SK-N-SH (cell line): ENCODE measurements around the gene NFIA. TPM values are rescaled to one million over a fixed set of nuclear protein-coding genes. Genes with fewer than 3 reads are reported as not detected.

Source experiments
- CTCF ChIA-PET: fragments of 300-600, 350-600 bp; formaldehyde crosslinking; extraction: SDS; loops from one replicate; lab custom pipeline; 2021; lab: Yijun Ruan, JAX
- POLR2A ChIA-PET: fragments of 350-600 bp; sonication (Branson Sonifier 250); formaldehyde crosslinking; extraction: SDS; loops from one replicate; lab custom pipeline; 2020; ENCODE audit warnings: antibody characterized with exemption, inconsistent platforms; lab: Yijun Ruan, JAX
- DNase-seq: peaks from one replicate; pipeline ENCODE4 v3.0.0; 2012
- H2AFZ ChIP-seq: fragments of 200-600 bp; sonication (generic); 2 replicates; pipeline ENCODE4 v1.8.1; 2016; ENCODE audit warnings: antibody characterized with exemption, mild to moderate bottlenecking, low read depth
- H3F3A ChIP-seq: fragments of 200-600 bp; sonication (generic); replicated peaks from 2 replicates; pipeline ENCODE3; 2016; ENCODE audit warnings: antibody characterized with exemption, mild to moderate bottlenecking; ENCODE audit not compliant: insufficient read depth
- H3K27ac ChIP-seq, 2 experiments: fragments of 200-500 bp in 1 of 2; fragments of 200-600 bp in 1 of 2; sonication (Bioruptor generic) in 1 of 2; sonication (generic), shearing (Covaris generic) in 1 of 2; 2 replicates each; pipeline versions ENCODE4 v1.5.1 to v1.6.1; 2014 to 2016; ENCODE audit warnings: low read depth in 2 of 2, inconsistent platforms in 1 of 2, low read length in 1 of 2, mild to moderate bottlenecking in 1 of 2, mixed read lengths in 1 of 2
- H3K27me3 ChIP-seq: fragments of 200-600 bp; sonication (generic), shearing (Covaris generic); 2 replicates; pipeline ENCODE4 v1.6.1; 2016; ENCODE audit warnings: mixed run types; ENCODE audit not compliant: insufficient read depth
- H3K36me3 ChIP-seq, 2 experiments: fragments of 200-500 bp in 1 of 2; fragments of 200-600 bp in 1 of 2; sonication (Bioruptor generic) in 1 of 2; sonication (generic) in 1 of 2; replicated peaks in 1 of 2; 2 replicates each; pipeline versions ENCODE3 to v1.5.1; 2014 to 2016; ENCODE audit warnings: low read length in 1 of 2, mild to moderate bottlenecking in 1 of 2; ENCODE audit not compliant: insufficient read depth in 2 of 2, control insufficient read depth in 1 of 2
- H3K4me1 ChIP-seq, 2 experiments: fragments of 200-500 bp in 1 of 2; fragments of 200-600 bp in 1 of 2; sonication (Bioruptor generic) in 1 of 2; sonication (generic), shearing (Covaris generic) in 1 of 2; 2 replicates each; pipeline versions ENCODE4 v1.5.1 to v1.6.1; 2014 to 2016; ENCODE audit warnings: low read depth in 1 of 2, low read length in 1 of 2, mixed run types in 1 of 2; ENCODE audit not compliant: insufficient read depth in 2 of 2, control insufficient read depth in 1 of 2
- H3K4me2 ChIP-seq: fragments of 200-600 bp; sonication (generic), shearing (Covaris generic); 2 replicates; pipeline ENCODE4 v1.6.1; 2017; ENCODE audit warnings: mixed run types
- H3K4me3 ChIP-seq, 2 experiments: fragments of 200-500 bp in 1 of 2; fragments of 200-600 bp in 1 of 2; sonication (Bioruptor generic) in 1 of 2; sonication (generic), shearing (Covaris generic) in 1 of 2; 2 replicates each; pipeline versions ENCODE4 v1.5.1 to v1.8.1; 2014 to 2016; ENCODE audit warnings: low read depth in 2 of 2, inconsistent platforms in 1 of 2, low read length in 1 of 2, mild to moderate bottlenecking in 1 of 2, mixed read lengths in 1 of 2, moderate library complexity in 1 of 2
- H3K79me2 ChIP-seq: fragments of 200-600 bp; sonication (generic); 2 replicates; pipeline ENCODE4 v1.8.1; 2017; ENCODE audit warnings: mild to moderate bottlenecking; ENCODE audit not compliant: insufficient read depth
- H3K9ac ChIP-seq: fragments of 200-600 bp; sonication (generic); 2 replicates; pipeline ENCODE4 v1.6.1; 2017; ENCODE audit warnings: mixed run types
- H3K9me2 ChIP-seq: fragments of 200-600 bp; sonication (generic); 2 replicates; pipeline ENCODE4 v1.6.1; 2017; ENCODE audit warnings: mixed run types
- H3K9me3 ChIP-seq: fragments of 200-600 bp; sonication (generic); 2 replicates; pipeline ENCODE4 v1.6.1; 2017; ENCODE audit warnings: mixed run types, mild to moderate bottlenecking, moderate library complexity
- H4K20me1 ChIP-seq: fragments of 200-600 bp; sonication (generic); 2 replicates; pipeline ENCODE4 v1.6.1; 2017; ENCODE audit warnings: mild to moderate bottlenecking, mixed run types; ENCODE audit not compliant: insufficient read depth
- CHD2 ChIP-seq: fragments of 150-350 bp; IDR thresholded peaks from 2 replicates; pipeline ENCODE4 v1.6.1; 2018; ENCODE audit warnings: low read length; ENCODE audit not compliant: partially characterized antibody
- EP300 ChIP-seq, 2 experiments: IDR thresholded peaks; 2 replicates each; pipeline versions ENCODE4 v1.4.0 to v1.6.1; 2012; ENCODE audit warnings: borderline replicate concordance in 1 of 2, low read depth in 1 of 2, low read length in 1 of 2
- FOSL2 ChIP-seq: IDR thresholded peaks from 2 replicates; pipeline ENCODE4 v1.4.0; 2012; ENCODE audit warnings: low read depth, mild to moderate bottlenecking, moderate library complexity, borderline replicate concordance
- FOXM1 ChIP-seq: IDR thresholded peaks from 2 replicates; pipeline ENCODE4 v1.4.0; 2012; ENCODE audit warnings: low read depth, mild to moderate bottlenecking
- GABPA ChIP-seq: IDR thresholded peaks from 2 replicates; pipeline ENCODE4 v1.4.0; 2012; ENCODE audit warnings: low read depth, mild to moderate bottlenecking
- MEF2A ChIP-seq: IDR thresholded peaks from 2 replicates; pipeline ENCODE4 v1.4.0; 2012; ENCODE audit warnings: low read depth, borderline replicate concordance
- NRF1 ChIP-seq: IDR thresholded peaks from 2 replicates; pipeline ENCODE4 v1.6.1; 2012; ENCODE audit warnings: low read depth, mild to moderate bottlenecking, low read length
- POLR2AphosphoS5 ChIP-seq: IDR thresholded peaks from 2 replicates; pipeline ENCODE4 v1.6.1; 2012; ENCODE audit warnings: low read depth, low read length
- RCOR1 ChIP-seq: fragments of 150-350 bp; IDR thresholded peaks from 2 replicates; pipeline ENCODE4 v1.6.1; 2017; ENCODE audit warnings: antibody characterized with exemption, low read length
- RFX5 ChIP-seq: IDR thresholded peaks from 2 replicates; pipeline ENCODE4 v1.6.1; 2012; ENCODE audit warnings: mild to moderate bottlenecking, improper control_type of control experiment, low read length
- RXRA ChIP-seq: IDR thresholded peaks from 2 replicates; pipeline ENCODE4 v1.4.0; 2012; ENCODE audit warnings: low read depth, mild to moderate bottlenecking, borderline replicate concordance
- SMC3 ChIP-seq: IDR thresholded peaks from 2 replicates; pipeline ENCODE4 v1.6.1; 2012; ENCODE audit warnings: low read depth, low read length, improper control_type of control experiment
- TEAD4 ChIP-seq: IDR thresholded peaks from 2 replicates; pipeline ENCODE4 v1.4.0; 2012; ENCODE audit warnings: mild to moderate bottlenecking, borderline replicate concordance; ENCODE audit not compliant: insufficient read depth
- YY1 ChIP-seq: IDR thresholded peaks from 2 replicates; pipeline ENCODE4 v1.4.0; 2012; ENCODE audit warnings: low read depth, mild to moderate bottlenecking
- WGBS: methylation state at CpG from one replicate; pipeline ENCODE4 v1.1.6; 2017; ENCODE audit warnings: low lambda C conversion rate; 5-methylcytosine and 5-hydroxymethylcytosine counted together
- polyA plus RNA-seq, 3 experiments: library from polyadenylated mRNA; depleted of rRNA; stranded (reverse); fragments of >200 nt; gene quantifications; 2 replicates each; pipeline ENCODE4 v1.2.3, GENCODE V29; 2012
- TF ChIP-seq, protein P1 (sequence below): IDR thresholded peaks from 2 replicates; pipeline ENCODE4 v1.6.1; 2012; ENCODE audit warnings: mild to moderate bottlenecking, low read depth, low read length, moderate library complexity
- TF ChIP-seq, protein P2 (sequence below): fragments of 200-600 bp; sonication (generic); IDR thresholded peaks from 2 replicates; pipeline ENCODE4 v1.6.1; 2017; ENCODE audit warnings: antibody characterized with exemption, mild to moderate bottlenecking, moderate library complexity

NFIA gene
- polyA plus RNA-seq, 1 of the 3 experiments (the other 2 are of a cell fraction), result 3.3 TPM

- CTCF ChIA-PET, result interaction anchor here (1.7 to 2.2 kb wide), 2 partner anchors 26 to 176 kb away, joined by 4 to 5 read pairs; no protein-coding TSS in a partner anchor
- H3K9ac ChIP-seq, result no peak overlapping the region
- WGBS, result 98% methylated on average over 9 of the region's 9 CpGs
These were observed 143.1 kb downstream of the NFIA start for GRCh38 chr1:61225478-61225877.

More at GRCh38 chr1:61225478-61225877, 143.1 kb downstream of the NFIA start:
- Histone ChIP-seq H3K9me2 (no peaks in the 10 kb centered on the region; the same call in 1 of the 2 replicates), H3K79me2 (no peaks in the 10 kb centered on the region), H3K27ac (no peak overlapping the region), H3K4me2 (no peak overlapping the region), H3K36me3 (no peaks in the 10 kb centered on the region), H3F3A (peaks cover 5% of the 10 kb centered on the region), H2AFZ (no peak overlapping the region), H3K9me3 (no peaks in the 10 kb centered on the region), H3K4me1 (peaks cover 5 to 24% of the 10 kb centered on the region in 2 experiments), H3K4me3 (no peak overlapping the region), H3K27me3 (no peaks in the 10 kb centered on the region), H4K20me1 (no peaks in the 10 kb centered on the region)
- no peak for DNase-seq
- POLR2A ChIA-PET, result no interaction called here
- TF ChIP-seq NRF1 (no peak), CHD2 (no peak), POLR2AphosphoS5 (no peak), MEF2A (no peak), RCOR1 (no peak), RFX5 (no peak), EP300 (IDR thresholded peaks at IDR 0.05; ENCODE audit: borderline replicate concordance in 1 of 2, low read depth in 1 of 2, low read length in 1 of 2) (no peak), FOXM1 (no peak), GABPA (no peak), RXRA (no peak), TEAD4 (no peak), SMC3 (no peak), FOSL2 (no peak), YY1 (no peak)
- TF ChIP-seq, protein P1, sequence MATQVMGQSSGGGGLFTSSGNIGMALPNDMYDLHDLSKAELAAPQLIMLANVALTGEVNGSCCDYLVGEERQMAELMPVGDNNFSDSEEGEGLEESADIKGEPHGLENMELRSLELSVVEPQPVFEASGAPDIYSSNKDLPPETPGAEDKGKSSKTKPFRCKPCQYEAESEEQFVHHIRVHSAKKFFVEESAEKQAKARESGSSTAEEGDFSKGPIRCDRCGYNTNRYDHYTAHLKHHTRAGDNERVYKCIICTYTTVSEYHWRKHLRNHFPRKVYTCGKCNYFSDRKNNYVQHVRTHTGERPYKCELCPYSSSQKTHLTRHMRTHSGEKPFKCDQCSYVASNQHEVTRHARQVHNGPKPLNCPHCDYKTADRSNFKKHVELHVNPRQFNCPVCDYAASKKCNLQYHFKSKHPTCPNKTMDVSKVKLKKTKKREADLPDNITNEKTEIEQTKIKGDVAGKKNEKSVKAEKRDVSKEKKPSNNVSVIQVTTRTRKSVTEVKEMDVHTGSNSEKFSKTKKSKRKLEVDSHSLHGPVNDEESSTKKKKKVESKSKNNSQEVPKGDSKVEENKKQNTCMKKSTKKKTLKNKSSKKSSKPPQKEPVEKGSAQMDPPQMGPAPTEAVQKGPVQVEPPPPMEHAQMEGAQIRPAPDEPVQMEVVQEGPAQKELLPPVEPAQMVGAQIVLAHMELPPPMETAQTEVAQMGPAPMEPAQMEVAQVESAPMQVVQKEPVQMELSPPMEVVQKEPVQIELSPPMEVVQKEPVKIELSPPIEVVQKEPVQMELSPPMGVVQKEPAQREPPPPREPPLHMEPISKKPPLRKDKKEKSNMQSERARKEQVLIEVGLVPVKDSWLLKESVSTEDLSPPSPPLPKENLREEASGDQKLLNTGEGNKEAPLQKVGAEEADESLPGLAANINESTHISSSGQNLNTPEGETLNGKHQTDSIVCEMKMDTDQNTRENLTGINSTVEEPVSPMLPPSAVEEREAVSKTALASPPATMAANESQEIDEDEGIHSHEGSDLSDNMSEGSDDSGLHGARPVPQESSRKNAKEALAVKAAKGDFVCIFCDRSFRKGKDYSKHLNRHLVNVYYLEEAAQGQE, result no peak
- TF ChIP-seq, protein P2, sequence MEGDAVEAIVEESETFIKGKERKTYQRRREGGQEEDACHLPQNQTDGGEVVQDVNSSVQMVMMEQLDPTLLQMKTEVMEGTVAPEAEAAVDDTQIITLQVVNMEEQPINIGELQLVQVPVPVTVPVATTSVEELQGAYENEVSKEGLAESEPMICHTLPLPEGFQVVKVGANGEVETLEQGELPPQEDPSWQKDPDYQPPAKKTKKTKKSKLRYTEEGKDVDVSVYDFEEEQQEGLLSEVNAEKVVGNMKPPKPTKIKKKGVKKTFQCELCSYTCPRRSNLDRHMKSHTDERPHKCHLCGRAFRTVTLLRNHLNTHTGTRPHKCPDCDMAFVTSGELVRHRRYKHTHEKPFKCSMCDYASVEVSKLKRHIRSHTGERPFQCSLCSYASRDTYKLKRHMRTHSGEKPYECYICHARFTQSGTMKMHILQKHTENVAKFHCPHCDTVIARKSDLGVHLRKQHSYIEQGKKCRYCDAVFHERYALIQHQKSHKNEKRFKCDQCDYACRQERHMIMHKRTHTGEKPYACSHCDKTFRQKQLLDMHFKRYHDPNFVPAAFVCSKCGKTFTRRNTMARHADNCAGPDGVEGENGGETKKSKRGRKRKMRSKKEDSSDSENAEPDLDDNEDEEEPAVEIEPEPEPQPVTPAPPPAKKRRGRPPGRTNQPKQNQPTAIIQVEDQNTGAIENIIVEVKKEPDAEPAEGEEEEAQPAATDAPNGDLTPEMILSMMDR, result no peak
